BE2C (cell line): Measurements from ENCODE around the gene ITCH.
"Not testable (repeated sequence)": the region's sequence is repeated elsewhere in the genome, so short reads cannot be mapped to it uniquely, and the experiment has no call there.

Source experiments
- DNase-seq: peaks from one replicate; pipeline ENCODE4 v3.0.0-alpha.2; 2020
- H3K27me3 ChIP-seq: fragments of 250-450 bp; sonication (Bioruptor Pico); 2 replicates; pipeline ENCODE4 v1.5.1; 2020; ENCODE audit warnings: mild to moderate bottlenecking
- H3K36me3 ChIP-seq: fragments of 250-450 bp; sonication (Bioruptor Pico); 2 replicates; pipeline ENCODE4 v1.5.1; 2020; ENCODE audit warnings: mild to moderate bottlenecking
- H3K4me1 ChIP-seq: fragments of 250-450 bp; sonication (Bioruptor Pico); 2 replicates; pipeline ENCODE4 v1.5.1; 2020
- H3K4me3 ChIP-seq: 2 replicates; pipeline ENCODE4 v1.5.1; 2011; ENCODE audit warnings: low read depth, low read length
- H3K9me3 ChIP-seq: fragments of 250-450 bp; sonication (Bioruptor Pico); 2 replicates; pipeline ENCODE4 v1.5.1; 2020
- TF ChIP-seq, protein P1 (sequence below): IDR thresholded peaks from 2 replicates; pipeline ENCODE4 v1.5.1; 2012; ENCODE audit warnings: mild to moderate bottlenecking, low read depth, low read length

ITCH gene

DNA sequence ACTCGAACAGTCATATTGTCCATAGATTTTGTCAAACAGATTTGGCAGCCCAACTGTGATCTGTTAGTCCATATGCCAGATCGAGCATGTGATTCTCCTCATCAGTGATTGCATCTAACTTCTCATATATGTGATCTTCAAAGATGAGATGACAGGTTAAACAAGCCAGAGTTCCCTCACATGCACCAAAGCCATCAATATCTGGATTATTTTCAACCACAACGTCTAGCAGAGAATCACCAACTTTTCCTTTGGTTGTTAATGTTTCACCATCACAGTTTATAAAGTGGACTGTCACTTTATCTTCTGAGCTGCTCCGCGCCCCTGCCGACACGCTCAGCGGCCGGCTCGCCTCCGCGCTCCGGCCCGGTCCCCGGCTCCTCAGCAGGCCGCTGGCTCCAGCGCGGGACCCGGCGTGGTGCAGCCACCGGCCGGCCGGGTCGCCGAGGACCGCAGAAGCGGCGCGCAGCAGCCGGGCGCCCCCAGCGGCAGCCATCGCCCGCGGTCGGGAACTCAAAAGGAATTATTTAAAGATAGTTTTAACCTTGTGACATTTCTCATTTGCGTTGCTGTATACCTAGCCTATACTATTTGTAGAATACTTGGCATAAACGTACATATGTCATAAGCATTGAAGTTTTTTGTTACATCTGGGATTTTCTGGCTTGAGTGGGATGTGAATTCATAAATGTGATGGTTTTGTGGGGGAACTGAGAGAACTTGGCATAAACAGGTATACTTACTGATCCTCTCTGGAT is 113.1 kb downstream of the ITCH start:
- H3K36me3 ChIP-seq = peaks cover 53% of the 10 kb centered on the region
- H3K27me3 ChIP-seq = no peaks in the 10 kb centered on the region
- H3K4me1 ChIP-seq = peaks cover 6% of the 10 kb centered on the region; the same call in 1 of the 2 replicates
- H3K9me3 ChIP-seq = no peaks in the 10 kb centered on the region
- DNase-seq = peak; percentile 60
- TF ChIP-seq, protein P1, sequence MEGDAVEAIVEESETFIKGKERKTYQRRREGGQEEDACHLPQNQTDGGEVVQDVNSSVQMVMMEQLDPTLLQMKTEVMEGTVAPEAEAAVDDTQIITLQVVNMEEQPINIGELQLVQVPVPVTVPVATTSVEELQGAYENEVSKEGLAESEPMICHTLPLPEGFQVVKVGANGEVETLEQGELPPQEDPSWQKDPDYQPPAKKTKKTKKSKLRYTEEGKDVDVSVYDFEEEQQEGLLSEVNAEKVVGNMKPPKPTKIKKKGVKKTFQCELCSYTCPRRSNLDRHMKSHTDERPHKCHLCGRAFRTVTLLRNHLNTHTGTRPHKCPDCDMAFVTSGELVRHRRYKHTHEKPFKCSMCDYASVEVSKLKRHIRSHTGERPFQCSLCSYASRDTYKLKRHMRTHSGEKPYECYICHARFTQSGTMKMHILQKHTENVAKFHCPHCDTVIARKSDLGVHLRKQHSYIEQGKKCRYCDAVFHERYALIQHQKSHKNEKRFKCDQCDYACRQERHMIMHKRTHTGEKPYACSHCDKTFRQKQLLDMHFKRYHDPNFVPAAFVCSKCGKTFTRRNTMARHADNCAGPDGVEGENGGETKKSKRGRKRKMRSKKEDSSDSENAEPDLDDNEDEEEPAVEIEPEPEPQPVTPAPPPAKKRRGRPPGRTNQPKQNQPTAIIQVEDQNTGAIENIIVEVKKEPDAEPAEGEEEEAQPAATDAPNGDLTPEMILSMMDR = peak; percentile 36
- no peak overlapping the region for H3K4me3 ChIP-seq

DNA sequence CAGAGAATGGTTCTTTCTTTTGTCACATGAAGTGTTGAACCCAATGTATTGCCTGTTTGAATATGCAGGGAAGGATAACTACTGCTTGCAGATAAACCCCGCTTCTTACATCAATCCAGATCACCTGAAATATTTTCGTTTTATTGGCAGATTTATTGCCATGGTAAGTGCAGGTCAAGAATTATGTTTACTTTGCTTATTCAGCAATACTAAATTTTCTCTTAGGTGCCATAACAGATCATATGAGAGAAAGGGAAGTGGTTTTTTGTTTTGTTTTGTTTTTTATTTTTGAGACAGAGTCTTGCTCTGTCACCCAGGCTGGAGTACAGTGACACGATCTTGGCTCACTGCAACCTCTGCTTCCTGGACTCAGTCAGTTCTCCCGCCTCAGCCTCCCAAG is 116.6 kb downstream of the ITCH start:
- Histone ChIP-seq H3K4me1 (no peaks in the 10 kb centered on the region), H3K36me3 (peaks cover 75% of the 10 kb centered on the region), H3K9me3 (no peaks in the 10 kb centered on the region), H3K4me3 (no peak overlapping the region), H3K27me3 (no peaks in the 10 kb centered on the region)
- TF ChIP-seq, protein P1 = no peak
- DNase-seq = no peak

DNA sequence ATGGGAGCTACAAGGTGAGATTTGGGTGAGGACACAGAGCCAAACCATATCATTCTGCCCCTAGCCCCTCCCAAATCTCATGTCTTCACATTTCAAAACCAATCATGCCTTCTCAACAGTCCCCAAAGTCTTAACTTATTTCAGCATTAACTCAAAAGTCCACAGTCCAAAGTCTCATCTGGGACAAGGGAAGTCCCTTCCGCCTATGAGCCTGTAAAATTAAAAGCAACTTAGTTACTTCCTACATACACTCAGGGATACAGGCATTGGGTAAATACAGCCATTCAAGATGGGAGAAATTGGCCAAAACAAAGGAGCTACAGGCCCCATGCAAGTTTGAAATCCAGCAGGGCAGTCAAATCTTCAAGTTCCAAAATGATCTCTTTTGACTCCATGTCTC is 119.1 kb downstream of the ITCH start:
- peaks cover 75% of the 10 kb centered on the region for H3K36me3 ChIP-seq

DNA sequence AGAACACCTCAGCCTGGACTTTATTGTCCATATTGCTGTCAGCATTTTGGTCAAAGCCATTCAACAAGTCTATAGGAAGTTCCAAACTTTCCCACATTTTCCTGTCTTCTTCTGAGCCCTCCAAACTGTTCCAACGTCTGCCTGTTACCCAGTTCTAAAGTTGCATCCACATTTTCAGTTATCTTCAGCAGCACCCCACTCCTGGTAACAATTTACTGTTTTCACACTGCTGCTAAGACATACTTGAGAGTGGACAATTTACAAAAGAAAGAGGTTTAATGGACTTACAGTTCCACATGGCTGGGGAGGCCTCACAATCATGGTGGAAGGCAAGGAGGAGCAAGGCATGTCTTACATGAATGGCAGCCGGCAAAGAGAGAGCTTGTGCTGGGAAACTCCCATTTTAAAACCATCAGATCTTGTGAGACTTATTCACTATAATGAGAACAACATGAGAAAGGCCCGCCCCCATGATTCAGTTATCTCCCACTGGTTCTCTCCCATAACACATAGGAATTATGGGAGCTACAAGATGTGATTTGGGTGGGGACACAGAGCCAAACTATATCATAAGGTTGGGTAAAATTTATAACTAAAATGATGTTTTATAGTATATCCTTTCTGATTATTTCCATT is 120.6 kb downstream of the ITCH start:
- DNase-seq, H3K4me1 ChIP-seq, H3K9me3 ChIP-seq, H3K27me3 ChIP-seq, H3K4me3 ChIP-seq: not testable (repeated sequence)
- peaks cover 77% of the 10 kb centered on the region for H3K36me3 ChIP-seq

More for the DNA sequence above, 119.1 kb downstream of the ITCH start:
- H3K4me3 ChIP-seq, H3K9me3 ChIP-seq, DNase-seq, H3K27me3 ChIP-seq, H3K4me1 ChIP-seq: not testable (repeated sequence)

- H3K4me3 ChIP-seq = no peak overlapping the region
- no peaks in the 10 kb centered on the region for H3K9me3 ChIP-seq
- no peaks in the 10 kb centered on the region for H3K4me1 ChIP-seq
- H3K27me3 ChIP-seq = no peaks in the 10 kb centered on the region
- TF ChIP-seq, protein P1 = no peak
- H3K36me3 ChIP-seq = peaks cover 75% of the 10 kb centered on the region
- no peak for DNase-seq
These were observed 122.1 kb downstream of the ITCH start for GRCh38 chr20:34485068-34485634.

- H3K9me3 ChIP-seq = no peaks in the 10 kb centered on the region
- TF ChIP-seq, protein P1 = no peak
- H3K27me3 ChIP-seq = no peaks in the 10 kb centered on the region
- no peak for DNase-seq
- H3K4me3 ChIP-seq = no peak overlapping the region
- no peaks in the 10 kb centered on the region for H3K4me1 ChIP-seq
- H3K36me3 ChIP-seq = peaks cover 54% of the 10 kb centered on the region
These were observed 128.3 kb downstream of the ITCH start for GRCh38 chr20:34491226-34491931.
